ENCODE data around the gene FLRT2.

The FLRT2 gene

GRCh38 chr14:85531587-85532373, 1.8 kb downstream of the FLRT2 start:
- Histone ChIP-seq H3K4me3 (ENCODE audit: low read depth, low read length) (peak overlapping the region; percentile 75), H3K4me1 (ENCODE audit: control insufficient read depth, insufficient read depth, low read length) (peaks cover 8% of the 10 kb centered on the region)

DNA sequence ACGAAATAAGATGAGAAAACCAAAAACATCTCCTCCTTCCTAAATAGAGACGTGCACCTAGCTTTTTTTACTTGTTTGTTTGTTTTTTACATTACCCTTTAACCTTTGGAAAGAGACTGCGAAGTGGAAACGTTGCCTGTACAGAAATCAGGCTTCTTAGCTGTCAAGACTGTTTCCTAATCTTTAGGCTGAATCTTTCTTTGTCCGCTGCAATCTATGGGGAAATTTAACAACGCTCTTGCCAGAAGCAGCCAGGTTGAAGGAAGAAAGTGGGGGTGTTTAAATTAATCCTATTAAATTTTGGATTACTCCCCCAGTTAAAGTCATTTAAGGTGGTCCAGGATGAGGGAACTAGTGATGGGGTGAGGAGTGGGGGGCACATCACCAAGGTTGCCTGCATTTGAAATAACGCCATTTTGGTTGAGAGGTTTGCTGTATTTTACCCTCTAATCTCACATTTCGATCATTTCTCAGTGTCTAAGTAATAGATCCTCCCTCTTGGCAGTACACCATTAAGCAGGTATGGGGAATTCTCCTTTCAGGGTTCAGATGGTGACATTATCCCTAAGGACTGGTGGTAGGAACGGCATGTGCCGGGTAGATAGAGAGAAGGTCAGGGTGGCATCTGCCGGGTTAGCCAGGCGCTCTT, 2.6 kb downstream of the FLRT2 start:
- no peak overlapping the region for H3K9ac ChIP-seq (ENCODE audit: low read depth, low read length)
- H3K4me3 ChIP-seq (ENCODE audit: low read depth, low read length) = peak overlapping the region; percentile 75

More at GRCh38 chr14:85531587-85532373, 1.8 kb downstream of the FLRT2 start:
- Histone ChIP-seq H3K36me3 (ENCODE audit: control insufficient read depth, insufficient read depth, low read length) (no peaks in the 10 kb centered on the region), H3K27me3 (ENCODE audit: control insufficient read depth, insufficient read depth, low read length) (peaks cover 63% of the 10 kb centered on the region), H3K9ac (ENCODE audit: low read depth, low read length) (no peak overlapping the region), H3K9me3 (ENCODE audit: control insufficient read depth, insufficient read depth, low read length) (no peaks in the 10 kb centered on the region)

DNA sequence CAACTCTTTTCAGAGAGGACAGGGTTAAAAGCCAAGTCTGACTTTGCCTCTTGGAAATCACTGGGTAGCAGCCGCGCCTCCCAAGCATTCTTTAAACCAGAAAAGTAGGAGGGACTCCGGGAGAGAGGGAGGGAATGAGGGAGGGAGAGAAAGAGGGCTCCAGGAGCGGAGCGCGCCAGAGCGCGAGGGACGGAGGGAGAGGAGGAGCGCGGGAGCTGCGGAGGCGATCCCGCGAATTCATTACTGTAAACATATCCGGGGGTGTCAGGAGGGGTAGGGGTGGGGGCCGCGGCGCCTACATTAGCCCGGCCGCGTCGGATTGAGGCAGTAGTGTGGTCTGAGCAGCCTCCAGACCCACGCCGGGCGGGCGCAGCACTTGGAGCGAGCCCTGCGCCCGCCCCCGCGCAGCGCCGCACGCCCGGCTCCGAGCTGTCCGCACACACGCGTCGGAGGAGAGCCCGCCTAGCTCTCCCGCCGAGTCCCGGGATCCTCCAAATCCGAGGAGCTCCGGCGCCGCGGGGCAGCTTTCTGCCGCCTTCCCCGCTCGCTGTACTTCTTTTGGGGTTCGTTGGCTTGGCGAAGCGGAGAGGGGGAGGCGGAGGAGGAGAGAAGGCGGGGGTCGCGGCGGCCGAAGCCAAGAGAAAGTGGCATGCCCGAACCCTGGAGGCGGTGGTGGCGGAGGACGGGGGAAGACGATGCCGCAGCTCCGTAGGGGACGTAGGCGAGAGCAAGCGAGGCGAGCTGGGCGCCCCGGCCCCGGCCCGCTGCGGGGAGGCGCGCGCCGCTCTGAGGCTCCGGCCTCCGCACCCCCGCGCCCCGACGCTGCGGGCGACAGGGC, 3.3 kb downstream of the FLRT2 start:
- H3K4me1 ChIP-seq (ENCODE audit: control insufficient read depth, insufficient read depth, low read length) = peaks cover 12% of the 10 kb centered on the region
- H3K27me3 ChIP-seq (ENCODE audit: control insufficient read depth, insufficient read depth, low read length) = peaks cover 63% of the 10 kb centered on the region
- peak overlapping the region; percentile 75 for H3K4me3 ChIP-seq (ENCODE audit: low read depth, low read length)
- H3K9me3 ChIP-seq (ENCODE audit: control insufficient read depth, insufficient read depth, low read length) = no peaks in the 10 kb centered on the region
- peak overlapping the region; percentile 39 for H3K9ac ChIP-seq (ENCODE audit: low read depth, low read length)
- no peaks in the 10 kb centered on the region for H3K36me3 ChIP-seq (ENCODE audit: control insufficient read depth, insufficient read depth, low read length)

More for the DNA sequence above, 2.6 kb downstream of the FLRT2 start:
- Histone ChIP-seq H3K4me1 (ENCODE audit: control insufficient read depth, insufficient read depth, low read length) (peaks cover 12% of the 10 kb centered on the region), H3K36me3 (ENCODE audit: control insufficient read depth, insufficient read depth, low read length) (no peaks in the 10 kb centered on the region), H3K9me3 (ENCODE audit: control insufficient read depth, insufficient read depth, low read length) (no peaks in the 10 kb centered on the region), H3K27me3 (ENCODE audit: control insufficient read depth, insufficient read depth, low read length) (peaks cover 63% of the 10 kb centered on the region)

DNA sequence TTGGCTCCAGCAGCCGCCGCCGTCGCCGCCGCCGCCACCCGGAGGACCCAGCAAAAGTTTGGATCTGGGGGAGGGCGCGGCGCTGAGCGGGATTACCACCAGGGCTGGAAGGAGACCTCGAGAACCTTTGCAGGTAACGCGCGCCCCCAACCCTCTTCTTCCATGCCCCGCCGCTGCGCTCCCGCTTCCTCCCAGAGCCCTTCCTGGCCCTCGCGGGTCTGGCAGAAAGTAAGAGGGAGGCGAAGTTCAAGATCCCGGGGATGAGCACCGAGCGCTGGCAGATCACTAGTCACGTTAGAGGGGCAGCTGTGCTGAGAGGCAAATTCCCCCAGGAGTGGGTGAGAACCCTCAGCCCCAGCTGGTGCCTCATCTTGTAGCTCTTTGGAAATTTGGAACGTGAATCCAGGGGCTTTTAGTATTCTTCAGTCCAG, 3.9 kb downstream of the FLRT2 start:
- H3K9ac ChIP-seq (ENCODE audit: low read depth, low read length) = no peak overlapping the region
- peaks cover 12% of the 10 kb centered on the region for H3K4me1 ChIP-seq (ENCODE audit: control insufficient read depth, insufficient read depth, low read length)
- peaks cover 58% of the 10 kb centered on the region for H3K27me3 ChIP-seq (ENCODE audit: control insufficient read depth, insufficient read depth, low read length)
- H3K4me3 ChIP-seq (ENCODE audit: low read depth, low read length) = peak overlapping the region; percentile 53
- H3K9me3 ChIP-seq (ENCODE audit: control insufficient read depth, insufficient read depth, low read length) = no peaks in the 10 kb centered on the region
- no peaks in the 10 kb centered on the region for H3K36me3 ChIP-seq (ENCODE audit: control insufficient read depth, insufficient read depth, low read length)

DNA sequence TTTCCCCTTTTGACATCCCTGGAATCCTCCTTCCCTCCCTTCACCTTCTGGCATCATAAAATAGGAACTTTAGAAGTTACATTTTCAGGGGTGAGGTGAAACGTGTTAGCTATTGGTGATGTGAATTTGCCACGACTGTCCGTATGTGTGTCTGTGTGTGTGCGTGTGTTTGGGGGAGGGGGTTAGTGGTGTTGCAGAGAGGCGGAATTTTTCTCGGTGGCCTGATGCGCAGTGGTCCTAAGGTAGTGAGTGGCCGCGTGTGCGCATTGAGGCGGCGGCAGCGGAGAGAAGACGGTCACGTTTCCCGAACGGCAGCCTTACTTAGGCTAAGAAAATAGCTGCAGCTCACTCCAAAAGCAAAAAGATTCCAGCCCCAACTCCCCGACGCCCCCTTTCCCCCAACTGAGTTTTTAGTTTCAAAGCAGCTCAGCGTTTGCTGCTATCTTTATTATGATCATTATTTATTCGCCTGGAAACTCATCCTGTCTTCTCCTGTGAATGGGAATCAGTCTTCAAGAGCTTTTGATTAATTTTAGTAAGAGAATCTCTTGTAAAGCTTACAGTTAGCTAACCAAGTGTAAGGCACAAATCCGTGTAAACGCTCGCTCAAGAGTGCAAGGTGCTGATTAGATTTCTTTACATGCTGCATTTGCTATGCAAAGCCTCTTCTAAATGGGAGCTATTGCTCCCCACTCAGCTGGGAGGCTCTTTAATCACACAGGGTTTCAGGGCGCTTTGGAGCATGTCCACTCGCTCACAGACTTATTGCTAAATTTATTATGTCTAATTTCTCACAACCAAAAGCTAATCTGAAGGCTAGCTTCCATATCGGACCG, 4.7 kb downstream of the FLRT2 start:
- H3K9ac ChIP-seq (ENCODE audit: low read depth, low read length) = no peak overlapping the region
- H3K9me3 ChIP-seq (ENCODE audit: control insufficient read depth, insufficient read depth, low read length) = no peaks in the 10 kb centered on the region

DNA sequence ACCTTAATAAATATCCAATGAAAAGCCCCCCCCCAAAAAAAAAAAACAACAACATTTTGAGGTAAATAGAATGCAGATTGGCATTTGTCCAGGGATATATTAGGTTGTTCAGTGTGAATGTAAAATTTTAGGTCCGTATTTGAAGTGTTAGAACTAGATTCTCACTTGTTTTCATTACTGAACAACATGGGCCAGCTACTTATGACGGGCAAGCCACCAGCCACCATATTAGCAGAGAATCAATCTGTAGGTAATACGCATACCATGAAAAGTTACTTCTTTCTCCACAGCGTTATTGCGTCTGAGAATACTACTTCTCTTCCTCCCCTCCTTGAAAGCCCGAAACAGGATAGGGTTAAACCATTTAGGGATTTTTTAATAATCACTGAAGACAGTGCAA, 5.4 kb downstream of the FLRT2 start:
- H3K9me3 ChIP-seq (ENCODE audit: control insufficient read depth, insufficient read depth, low read length) = no peaks in the 10 kb centered on the region
- H3K27me3 ChIP-seq (ENCODE audit: control insufficient read depth, insufficient read depth, low read length) = peaks cover 43% of the 10 kb centered on the region
- peak overlapping the region; percentile 53 for H3K4me3 ChIP-seq (ENCODE audit: low read depth, low read length)
- no peaks in the 10 kb centered on the region for H3K36me3 ChIP-seq (ENCODE audit: control insufficient read depth, insufficient read depth, low read length)
- H3K4me1 ChIP-seq (ENCODE audit: control insufficient read depth, insufficient read depth, low read length) = peaks cover 12% of the 10 kb centered on the region
- H3K9ac ChIP-seq (ENCODE audit: low read depth, low read length) = no peak overlapping the region

More for the DNA sequence above, 4.7 kb downstream of the FLRT2 start:
- Histone ChIP-seq H3K36me3 (ENCODE audit: control insufficient read depth, insufficient read depth, low read length) (no peaks in the 10 kb centered on the region), H3K4me1 (ENCODE audit: control insufficient read depth, insufficient read depth, low read length) (peaks cover 12% of the 10 kb centered on the region), H3K4me3 (ENCODE audit: low read depth, low read length) (peak overlapping the region; percentile 53), H3K27me3 (ENCODE audit: control insufficient read depth, insufficient read depth, low read length) (peaks cover 50% of the 10 kb centered on the region)

DNA sequence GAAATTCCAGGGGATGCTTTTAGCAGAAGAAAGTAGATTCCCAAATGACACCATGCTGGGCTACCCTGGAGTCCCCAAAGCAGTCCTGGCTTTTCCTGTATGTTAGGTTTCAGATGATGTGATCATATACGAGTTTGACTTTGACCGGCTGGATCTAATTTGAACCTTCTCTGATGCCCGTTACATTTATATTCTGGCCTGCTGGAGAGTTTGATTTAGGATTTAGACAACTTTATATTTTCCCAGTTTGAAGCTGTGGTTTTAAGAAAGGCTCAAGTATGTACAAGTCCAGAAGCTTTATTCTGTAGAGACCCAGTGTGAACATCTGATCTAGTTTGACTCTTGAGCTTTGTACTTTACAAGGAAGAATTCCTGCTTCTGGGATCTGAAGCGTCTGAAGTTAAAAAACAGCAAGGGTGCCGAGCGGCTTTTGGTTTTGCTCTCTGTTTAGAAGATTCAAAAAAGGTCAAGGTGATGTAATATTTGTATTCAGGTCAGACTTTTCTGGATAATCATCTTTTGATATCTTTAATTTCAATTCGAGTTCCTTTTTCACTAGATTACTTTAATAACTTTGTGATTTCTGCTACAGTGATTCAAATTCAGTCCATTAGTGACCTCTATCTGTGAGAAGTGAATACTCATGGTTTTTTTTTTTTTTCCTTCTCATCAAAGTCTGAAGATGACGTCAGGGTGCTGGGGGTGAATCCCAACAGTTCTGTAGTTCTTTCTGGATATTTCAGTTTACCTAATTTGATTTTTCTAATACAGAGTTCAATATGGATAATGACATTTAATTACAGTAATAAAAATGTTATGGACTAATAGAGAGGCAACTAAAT, 6.3 kb downstream of the FLRT2 start:
- Histone ChIP-seq H3K9me3 (ENCODE audit: control insufficient read depth, insufficient read depth, low read length) (no peaks in the 10 kb centered on the region), H3K36me3 (ENCODE audit: control insufficient read depth, insufficient read depth, low read length) (no peaks in the 10 kb centered on the region), H3K27me3 (ENCODE audit: control insufficient read depth, insufficient read depth, low read length) (peaks cover 34% of the 10 kb centered on the region), H3K9ac (ENCODE audit: low read depth, low read length) (no peak overlapping the region), H3K4me3 (ENCODE audit: low read depth, low read length) (no peak overlapping the region), H3K4me1 (ENCODE audit: control insufficient read depth, insufficient read depth, low read length) (peaks cover 8% of the 10 kb centered on the region)

DNA sequence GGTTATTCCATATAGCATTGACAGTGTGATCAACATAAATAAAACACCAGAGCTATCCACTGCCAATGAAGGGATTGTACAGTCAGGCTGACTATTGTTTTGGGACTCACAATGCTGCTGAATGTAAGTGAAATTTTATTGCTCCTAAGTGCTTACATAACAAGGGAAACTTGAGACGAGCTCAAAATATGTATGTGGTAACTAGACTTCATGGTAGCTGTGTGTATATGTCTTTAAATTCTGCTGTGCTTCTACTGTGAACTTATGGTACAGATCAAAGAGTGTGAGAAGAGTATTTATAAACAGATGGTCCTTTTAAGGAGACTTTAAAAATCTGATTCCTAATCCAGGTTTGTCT, 6.9 kb downstream of the FLRT2 start:
- H3K27me3 ChIP-seq (ENCODE audit: control insufficient read depth, insufficient read depth, low read length) = peaks cover 28% of the 10 kb centered on the region
- no peaks in the 10 kb centered on the region for H3K36me3 ChIP-seq (ENCODE audit: control insufficient read depth, insufficient read depth, low read length)
- no peak overlapping the region for H3K4me3 ChIP-seq (ENCODE audit: low read depth, low read length)
- H3K9ac ChIP-seq (ENCODE audit: low read depth, low read length) = no peak overlapping the region
- no peaks in the 10 kb centered on the region for H3K9me3 ChIP-seq (ENCODE audit: control insufficient read depth, insufficient read depth, low read length)
- H3K4me1 ChIP-seq (ENCODE audit: control insufficient read depth, insufficient read depth, low read length) = peaks cover 8% of the 10 kb centered on the region

DNA sequence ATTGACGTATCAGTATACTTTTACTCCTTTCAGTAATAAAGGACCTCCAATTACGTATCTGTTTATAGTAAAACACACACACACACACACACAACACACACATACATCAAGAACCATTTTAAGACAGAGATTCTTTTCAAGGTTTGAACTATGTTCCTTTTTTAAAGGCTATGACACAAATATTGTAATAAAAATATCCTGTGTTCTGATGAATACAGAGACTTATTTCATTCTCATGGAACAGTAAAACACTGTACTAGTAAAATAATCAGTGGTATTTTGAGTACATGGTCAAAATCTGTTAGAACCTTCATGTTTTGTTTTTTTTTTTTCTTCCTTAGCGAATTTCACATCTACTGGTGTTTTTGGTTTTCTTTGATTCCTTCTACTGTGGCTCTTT, 7.6 kb downstream of the FLRT2 start:
- Histone ChIP-seq H3K9ac (ENCODE audit: low read depth, low read length) (no peak overlapping the region), H3K36me3 (ENCODE audit: control insufficient read depth, insufficient read depth, low read length) (no peaks in the 10 kb centered on the region), H3K4me3 (ENCODE audit: low read depth, low read length) (no peak overlapping the region), H3K27me3 (ENCODE audit: control insufficient read depth, insufficient read depth, low read length) (peaks cover 21% of the 10 kb centered on the region), H3K4me1 (ENCODE audit: control insufficient read depth, insufficient read depth, low read length) (peaks cover 8% of the 10 kb centered on the region), H3K9me3 (ENCODE audit: control insufficient read depth, insufficient read depth, low read length) (no peaks in the 10 kb centered on the region)

DNA sequence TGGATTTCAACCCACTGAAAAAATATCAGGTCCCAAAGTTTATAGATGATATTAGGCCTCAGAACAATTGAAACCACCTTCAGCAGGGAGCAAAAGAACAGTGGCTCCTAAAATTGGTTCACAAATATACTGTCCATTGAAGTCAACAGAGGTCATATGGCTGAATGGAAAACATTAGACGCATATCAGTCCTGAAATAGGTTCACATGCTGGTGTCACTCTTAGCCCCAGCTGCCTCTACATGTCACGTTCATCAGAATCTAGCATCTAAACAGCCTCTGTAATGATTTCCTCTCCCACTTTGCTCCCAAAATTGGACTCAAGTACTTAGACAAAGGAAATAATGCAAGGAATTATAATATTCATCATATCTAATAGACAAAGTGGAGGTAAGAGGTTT, 8.7 kb downstream of the FLRT2 start:
- Histone ChIP-seq H3K36me3 (ENCODE audit: control insufficient read depth, insufficient read depth, low read length) (no peaks in the 10 kb centered on the region), H3K4me3 (ENCODE audit: low read depth, low read length) (no peak overlapping the region), H3K27me3 (ENCODE audit: control insufficient read depth, insufficient read depth, low read length) (peaks cover 18% of the 10 kb centered on the region), H3K9me3 (ENCODE audit: control insufficient read depth, insufficient read depth, low read length) (no peaks in the 10 kb centered on the region), H3K9ac (ENCODE audit: low read depth, low read length) (no peak overlapping the region), H3K4me1 (ENCODE audit: control insufficient read depth, insufficient read depth, low read length) (peaks cover 8% of the 10 kb centered on the region)

All from iPS-15b (cell line).